GM15510 (cell line): ENCODE results near the gene EPHB1.

Experiments used
- POLR2A ChIP-seq: IDR thresholded peaks from 3 replicates; pipeline ENCODE4 v1.6.1; 2011; ENCODE audit warnings: borderline replicate concordance; ENCODE audit not compliant: insufficient read length; ENCODE audit errors: extremely low read depth

The EPHB1 gene

GRCh38 chr3:134797741-134798451 is 2.8 kb downstream of the EPHB1 start:
- TF ChIP-seq POLR2A = no peak

DNA sequence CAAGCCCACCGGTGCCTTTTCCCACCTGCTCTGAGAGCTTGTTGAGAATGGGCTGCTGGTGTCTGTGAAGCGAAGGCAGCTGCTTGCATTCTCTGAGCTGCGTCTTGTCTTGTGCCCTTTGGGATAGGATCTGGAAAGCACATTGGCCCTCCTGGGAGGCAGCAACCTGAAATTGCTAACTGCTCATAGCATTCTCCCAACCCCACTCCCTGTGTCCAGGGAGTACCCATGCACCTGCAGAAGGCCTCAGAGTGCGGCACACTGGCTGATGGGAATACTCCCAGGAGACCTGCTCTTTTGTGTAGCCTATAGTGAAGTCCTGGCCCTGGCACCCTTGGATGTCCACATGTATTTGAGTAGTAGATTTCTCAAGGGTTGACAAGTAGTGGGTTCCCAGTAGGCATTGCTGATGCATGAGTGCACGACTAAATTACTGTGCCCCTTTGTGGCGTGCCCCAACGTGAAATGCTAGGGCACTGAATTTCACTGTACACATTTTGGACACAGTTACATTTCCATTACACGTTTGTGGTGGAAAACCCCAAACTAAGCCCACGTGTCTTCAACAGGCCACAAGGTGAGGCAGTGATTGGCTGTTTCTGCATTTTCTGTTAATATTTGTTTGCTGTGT is 3.7 kb downstream of the EPHB1 start:
- no peak for TF ChIP-seq POLR2A

- no peak for TF ChIP-seq POLR2A
Measured at GRCh38 chr3:134799393-134799792, 4.3 kb downstream of the EPHB1 start.

DNA sequence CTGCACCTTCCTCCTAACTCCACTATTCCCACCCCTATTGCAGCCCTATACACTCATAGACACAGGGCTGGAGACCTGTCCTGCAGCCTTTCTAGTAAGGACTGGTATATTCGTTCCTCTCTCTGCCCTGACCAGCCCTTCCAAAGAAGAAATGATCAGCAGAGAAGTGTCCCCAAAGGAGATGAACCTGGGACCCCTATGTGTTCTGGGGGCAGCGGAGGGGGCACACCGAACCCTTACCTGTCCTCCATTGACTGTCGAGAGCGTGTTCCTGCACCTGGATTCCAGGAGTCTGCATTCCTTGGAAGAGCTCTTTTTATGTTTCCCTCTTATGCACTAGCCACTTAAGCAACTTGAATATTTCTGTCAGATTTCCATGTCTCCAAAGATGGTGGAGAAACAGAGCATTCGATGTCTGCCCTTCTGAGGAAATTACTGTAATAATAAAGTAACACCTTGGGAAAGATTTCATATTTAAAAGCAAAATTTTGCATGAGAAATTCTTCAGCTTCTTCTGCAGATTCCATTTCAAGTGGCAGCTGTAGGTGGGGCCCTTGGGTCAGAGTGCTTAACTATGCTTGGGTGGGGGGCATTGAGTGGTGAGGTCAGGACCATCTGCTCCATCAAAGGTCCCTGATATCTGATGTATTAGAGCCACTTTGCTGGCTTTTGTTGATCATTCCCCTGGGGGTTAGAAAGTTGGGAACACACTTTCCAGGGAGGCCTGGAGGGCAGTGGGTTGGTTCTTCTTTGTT is 6.3 kb downstream of the EPHB1 start:
- no peak for TF ChIP-seq POLR2A

DNA sequence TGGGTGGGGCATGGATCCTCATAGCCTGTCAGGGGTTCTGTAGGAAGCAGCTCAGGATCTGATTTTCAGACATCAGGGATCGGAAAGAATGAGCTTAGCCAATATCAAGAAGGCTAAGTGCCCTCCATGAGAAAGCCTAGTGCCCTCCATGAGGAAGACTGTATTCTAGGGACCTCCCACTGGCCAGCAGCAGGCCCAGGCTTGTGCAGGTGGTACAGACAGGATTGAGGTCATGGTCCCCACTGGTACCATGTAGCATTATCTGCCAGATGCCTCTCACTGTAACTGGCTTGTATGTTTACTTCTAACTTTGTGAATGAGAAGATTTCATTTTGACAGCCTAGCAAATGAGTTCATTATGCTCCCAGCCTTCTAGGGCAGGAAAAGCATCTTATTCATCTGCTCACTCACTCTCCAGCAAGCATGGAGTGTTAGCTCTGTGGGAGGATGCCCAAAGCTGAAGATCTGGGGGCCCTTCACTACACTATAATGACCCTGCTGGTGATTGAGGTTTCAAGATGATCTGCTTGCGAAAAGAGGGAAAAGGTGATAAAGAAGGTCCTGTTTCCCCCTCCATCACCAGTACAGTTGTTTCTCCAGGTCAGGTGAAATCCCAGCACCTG is 7.5 kb downstream of the EPHB1 start:
- TF ChIP-seq POLR2A = no peak

DNA sequence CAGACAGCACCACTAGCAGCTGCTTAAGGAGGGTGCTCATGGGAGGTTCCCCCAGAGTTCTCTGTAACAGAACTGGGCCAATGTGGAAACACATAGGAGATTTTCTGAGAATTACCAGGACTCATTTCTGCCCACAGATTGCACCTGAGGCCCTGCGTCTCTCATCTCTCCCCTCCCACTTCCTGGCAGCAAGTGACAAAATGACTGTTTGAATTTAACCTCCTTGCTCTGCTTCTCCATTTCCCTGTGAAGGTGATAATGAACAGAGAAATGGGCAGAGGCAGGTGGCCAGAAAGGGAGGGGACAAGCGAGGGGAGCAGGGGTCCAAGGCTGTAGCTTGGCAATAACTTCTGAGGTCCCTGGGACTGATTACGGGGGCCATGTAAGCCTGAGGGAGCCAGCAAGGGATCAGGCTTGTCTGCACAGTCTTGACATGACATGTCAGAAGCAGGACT is 8.0 kb downstream of the EPHB1 start:
- TF ChIP-seq POLR2A = no peak

DNA sequence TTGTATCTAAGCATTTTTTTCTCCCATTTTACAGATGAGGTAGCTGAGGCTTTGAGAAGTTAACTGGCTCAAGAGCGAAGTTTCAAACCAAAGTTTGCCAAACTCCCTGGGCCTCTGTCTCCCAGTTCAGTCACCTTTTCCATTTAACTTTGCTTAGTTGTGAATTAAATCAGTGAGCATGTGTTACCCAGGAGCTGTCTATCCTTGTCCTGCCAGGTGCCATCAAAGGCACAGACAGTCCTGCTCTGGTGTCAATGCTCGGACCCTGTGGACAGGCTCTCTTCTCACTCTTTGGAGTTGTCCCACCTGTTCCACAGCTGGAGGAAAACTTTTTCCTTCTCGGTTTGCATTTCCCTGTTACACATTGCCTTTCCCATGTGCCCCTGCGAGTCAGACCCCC is 8.6 kb downstream of the EPHB1 start:
- TF ChIP-seq POLR2A = no peak

- TF ChIP-seq POLR2A = no peak
Measured at GRCh38 chr3:134804508-134805480, 9.7 kb downstream of the EPHB1 start.

DNA sequence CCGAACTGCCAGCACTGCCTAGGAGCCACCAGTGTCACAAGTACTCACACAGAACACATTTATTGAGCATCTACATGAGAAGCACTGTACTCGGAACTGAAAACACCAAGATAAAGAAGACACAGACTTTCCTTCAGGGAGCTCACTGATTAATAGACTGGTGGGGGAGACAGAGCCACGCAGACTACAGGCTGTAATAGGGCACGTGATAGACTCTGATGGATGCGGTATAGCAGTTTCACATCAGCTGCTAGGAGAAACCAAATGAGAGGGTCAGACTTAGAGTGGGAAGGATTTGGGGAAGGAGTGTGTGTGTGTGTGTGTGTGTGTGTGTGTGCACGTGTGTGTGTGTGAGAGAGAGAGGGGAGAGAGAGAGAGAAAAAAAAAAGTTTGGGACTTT is 12.1 kb downstream of the EPHB1 start:
- TF ChIP-seq POLR2A = no peak

- no peak for TF ChIP-seq POLR2A
Measured at GRCh38 chr3:134808835-134809234, 13.8 kb downstream of the EPHB1 start.

GRCh38 chr3:134809427-134810051 is 14.5 kb downstream of the EPHB1 start:
- no peak for TF ChIP-seq POLR2A

GRCh38 chr3:134810052-134810435 is 15.0 kb downstream of the EPHB1 start:
- TF ChIP-seq POLR2A = no peak

GRCh38 chr3:134810850-134811249 is 15.8 kb downstream of the EPHB1 start:
- TF ChIP-seq POLR2A = no peak

GRCh38 chr3:134813618-134814017 is 18.6 kb downstream of the EPHB1 start:
- TF ChIP-seq POLR2A = no peak
